GM18868 (cell line): Measurements from ENCODE around the gene PEPD.

Experiments used
- ATAC-seq: cut with Tn5 transposase; IDR thresholded peaks from one replicate; pipeline ENCODE4 v1.9.1; 2021; ENCODE audit warnings: mild to moderate bottlenecking, moderate library complexity; ENCODE audit not compliant: unreplicated experiment

PEPD gene

DNA sequence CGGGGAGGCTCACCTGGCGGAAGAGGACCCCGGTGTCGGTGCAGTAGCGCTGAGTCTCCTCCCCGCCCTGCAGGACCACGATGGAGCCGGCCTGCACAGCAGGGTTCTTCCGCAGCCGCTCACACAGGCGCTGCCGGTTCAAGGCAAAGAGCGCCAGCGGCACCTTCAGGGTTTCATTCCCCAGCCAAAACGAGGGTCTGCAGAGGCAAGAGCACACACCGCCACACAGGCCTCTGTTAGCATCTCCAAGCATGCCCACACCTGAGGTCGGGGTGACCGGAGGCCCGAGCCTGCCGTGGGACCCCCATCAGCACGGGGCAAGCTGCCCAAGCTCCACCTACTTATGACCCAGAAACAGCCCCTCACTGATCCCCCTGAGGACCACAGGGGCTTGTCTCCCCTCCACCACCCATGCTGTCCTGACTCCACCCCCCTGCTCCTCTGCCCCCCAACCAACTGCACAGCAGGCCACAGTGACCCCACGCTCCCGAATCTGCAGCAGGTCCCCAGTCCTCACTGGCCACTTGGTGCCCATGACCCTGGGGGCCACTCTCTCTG is 8.9 kb downstream of the PEPD start:
- ATAC-seq = no peak

DNA sequence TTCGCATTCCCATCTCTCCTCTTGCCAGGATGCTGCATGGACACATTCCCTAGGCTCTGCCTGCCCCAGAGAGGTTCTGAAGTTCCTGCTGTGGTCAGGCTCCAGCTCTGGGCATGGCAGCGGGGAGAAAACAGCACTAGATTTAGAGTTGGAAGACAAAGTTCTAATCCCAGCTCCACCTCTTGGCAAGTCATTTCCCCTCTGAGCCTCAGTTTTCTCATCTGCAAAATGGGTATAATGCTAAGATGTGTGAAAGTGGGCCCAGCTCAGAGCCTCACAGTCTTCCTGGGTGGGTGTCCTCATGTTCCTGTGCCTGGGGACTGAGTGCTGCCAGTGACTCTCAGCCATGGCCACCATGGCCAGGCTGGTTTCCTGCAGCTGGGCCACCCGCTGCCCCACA is 9.6 kb downstream of the PEPD start:
- no peak for ATAC-seq

DNA sequence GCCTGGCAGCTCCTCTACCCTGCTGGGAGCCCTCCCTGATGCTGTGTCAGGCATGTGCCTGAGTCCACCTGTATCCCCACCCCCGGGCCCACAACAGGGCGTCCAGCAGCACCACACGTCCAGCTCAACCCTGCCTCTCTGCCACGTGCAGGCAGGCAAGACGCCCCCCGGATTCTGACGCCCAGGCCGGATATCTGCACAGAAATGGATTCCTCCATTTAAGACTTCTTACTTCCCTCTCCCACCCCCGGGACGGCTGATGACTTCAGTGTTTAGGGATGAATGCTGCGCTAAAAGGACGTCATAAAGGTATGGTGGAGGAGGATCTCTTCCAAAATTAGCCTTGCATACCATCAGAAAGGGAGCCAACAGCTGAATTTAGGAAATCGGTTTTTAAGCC is 10.2 kb downstream of the PEPD start:
- no peak for ATAC-seq

DNA sequence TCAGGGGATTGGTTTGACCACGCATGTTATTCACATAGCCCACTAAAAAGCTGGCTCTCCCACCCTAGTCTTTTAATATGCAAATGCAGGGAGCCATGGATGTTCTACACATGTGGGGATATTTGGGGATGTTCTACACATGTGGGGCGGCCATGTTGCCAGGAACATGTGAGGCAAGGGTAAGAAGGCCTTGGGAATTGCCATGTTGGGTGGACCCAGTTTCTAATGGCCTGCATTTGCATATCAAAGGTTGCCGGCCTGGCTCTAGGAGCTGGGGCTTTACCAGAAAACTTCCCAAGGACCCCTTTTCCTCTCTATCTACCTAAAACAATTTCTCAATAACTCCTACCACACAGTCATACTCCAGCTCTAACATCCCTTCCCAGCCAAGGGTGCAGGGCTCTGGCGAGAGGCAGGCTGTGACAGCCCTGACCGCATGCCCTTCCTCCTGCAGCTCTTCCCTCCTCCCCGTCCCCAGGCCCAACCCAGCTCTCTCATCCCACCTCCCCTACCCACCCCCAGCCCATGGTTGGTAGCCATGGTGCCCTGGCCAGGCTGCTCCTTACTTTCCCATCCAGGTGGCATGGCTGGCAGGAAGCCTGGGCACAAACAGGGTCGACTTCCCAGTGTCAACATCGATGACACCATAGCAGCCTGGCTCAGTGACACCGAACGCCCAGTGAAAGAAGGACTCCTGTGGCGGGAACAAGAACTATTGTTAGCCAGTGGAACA is 11.0 kb downstream of the PEPD start:
- ATAC-seq = no peak

DNA sequence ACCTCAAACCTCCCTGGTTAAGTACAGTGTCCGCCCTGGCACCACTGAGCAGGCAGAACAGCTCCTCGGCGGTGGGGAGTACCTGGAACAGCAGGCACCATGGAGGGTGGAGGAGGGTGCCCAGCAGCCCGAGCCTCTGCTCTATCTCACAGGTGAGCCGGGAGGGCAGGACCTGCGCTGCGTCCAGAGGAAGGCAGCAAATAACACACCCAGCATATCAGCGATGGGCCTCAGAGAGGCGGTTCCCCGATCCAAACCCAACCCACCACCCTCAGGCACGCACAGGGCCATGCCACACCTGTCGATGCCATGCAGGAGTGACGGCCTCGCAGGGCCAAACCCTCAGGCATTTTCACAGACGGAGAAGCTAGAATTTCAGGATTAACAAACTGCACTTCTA is 11.8 kb downstream of the PEPD start:
- no peak for ATAC-seq

DNA sequence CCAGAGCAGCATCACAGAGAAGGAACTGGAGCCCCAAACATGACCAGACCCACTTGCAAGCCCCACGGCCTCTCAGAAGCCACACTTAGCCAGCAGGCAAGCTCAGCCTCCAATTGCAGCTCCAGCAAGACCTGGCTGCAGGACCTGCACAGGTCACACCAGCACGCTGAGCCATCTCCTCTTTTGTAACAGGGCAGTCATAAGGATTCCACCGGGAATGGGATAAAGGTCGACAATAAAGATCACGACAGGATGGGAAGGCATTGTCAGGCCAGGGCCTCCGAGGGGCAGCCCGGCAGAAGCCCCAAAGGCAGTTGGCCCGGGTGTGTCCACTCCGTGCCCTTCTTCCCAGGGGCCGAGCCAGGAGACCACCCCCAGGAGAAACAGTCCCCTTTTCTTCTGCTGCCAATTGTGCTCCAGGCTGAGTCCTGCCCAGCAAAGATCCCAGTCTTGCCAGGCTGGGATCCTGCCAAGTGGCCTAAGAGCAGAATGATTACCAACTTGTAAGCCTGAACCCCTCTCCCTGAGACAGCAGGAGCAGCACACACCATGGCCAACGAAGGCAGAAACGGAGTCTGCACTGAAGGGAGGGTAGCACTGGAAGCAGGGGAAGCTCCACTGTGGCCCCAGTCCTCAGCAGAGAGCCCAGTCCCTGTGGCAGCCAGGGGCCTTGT is 12.5 kb downstream of the PEPD start:
- no peak for ATAC-seq

DNA sequence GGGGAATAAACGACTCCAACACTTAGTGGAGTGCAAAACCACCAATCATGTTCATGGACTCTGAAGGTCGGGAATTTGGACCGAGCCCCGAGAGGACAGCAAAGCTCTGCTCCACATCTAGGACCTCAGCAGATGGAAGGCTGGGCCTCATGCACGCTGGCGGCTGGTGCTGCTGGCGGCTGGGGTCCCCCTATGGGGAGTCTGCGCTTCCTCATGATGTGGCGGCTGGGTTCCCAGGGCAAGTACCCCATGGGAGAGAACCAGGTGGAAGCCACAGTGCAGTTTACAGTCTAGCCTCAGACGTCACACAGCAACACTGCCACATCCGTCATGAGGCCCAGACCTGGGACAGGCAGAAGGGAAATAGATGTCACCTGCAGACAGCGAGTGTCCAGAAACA is 13.2 kb downstream of the PEPD start:
- ATAC-seq = no peak

DNA sequence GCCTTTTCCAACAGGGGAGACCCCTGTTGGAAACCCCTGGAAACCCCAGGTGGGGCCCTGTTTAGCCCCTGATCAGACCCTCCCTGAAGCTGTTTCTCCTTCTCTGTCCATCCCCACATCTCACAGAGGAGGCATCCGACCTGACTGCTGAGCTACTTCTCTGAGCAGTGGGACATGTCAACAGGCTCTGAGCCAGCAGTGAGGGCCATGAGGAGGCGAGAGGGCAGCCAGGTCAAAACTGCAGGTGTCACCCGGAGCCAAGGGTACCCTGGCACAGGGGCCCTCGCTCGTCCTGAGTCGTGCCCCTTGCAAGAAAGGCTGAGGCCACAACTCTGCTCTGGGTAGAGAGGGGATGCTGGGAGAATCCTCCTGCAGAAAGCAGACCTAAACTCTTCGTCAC is 13.6 kb downstream of the PEPD start:
- ATAC-seq = no peak

DNA sequence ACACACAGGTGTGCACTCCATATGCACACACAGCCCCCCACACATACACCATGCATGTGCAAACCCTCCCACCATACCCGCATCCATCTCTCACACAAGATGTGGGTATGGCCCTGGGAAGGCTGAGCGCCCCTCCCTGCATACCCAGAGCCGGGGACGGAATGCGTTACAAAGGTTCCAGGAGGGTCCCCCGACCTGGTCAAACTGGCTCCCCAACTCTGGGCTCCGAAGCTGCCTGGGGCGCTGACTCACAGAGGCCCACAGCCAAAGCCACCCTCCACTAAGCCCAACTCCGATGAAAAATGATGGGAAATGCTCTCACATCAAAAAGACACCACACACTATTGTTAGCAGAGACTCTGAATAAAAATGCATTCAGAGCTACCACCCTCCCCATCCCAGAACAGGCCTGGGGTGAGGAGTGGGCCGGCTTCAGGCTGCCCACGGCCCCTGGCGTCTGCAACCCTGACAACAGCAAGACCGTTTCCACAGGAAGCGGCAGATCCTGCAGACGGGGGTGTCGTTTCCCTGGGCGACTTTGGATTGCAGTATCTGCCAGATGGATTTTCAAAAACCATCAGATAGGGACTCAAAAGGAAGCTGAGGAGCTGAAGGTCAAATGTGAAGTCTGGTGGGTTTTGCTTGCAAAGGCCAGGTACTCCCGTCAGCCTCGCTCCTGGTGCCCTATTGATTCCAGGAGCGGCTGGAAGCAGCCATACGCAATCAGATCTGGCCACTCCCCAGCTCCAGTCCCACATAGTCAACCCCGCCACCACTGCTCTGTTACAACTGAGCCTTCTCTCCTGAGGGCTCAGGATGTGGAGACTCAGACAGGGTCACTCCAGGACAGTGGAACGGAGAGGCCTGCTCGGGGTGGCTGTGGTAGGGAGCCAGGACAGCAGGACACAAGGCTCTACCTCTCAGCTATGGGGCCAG is 14.3 kb downstream of the PEPD start:
- ATAC-seq = no peak

DNA sequence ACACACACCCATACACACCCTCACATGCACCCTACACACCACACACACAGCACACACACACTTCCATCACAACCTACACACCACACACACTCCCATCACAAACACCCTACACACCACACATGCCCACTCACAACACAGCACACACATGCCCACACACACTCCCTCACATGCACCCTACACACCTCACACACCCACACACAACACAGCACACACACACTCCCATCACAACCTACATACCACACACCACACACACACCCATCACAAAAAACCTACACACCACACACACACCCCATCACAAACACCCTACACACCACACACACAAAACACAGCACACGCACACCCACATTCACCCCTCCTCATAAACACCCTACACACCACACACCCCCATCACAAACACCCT is 15.1 kb downstream of the PEPD start:
- ATAC-seq = no peak

DNA sequence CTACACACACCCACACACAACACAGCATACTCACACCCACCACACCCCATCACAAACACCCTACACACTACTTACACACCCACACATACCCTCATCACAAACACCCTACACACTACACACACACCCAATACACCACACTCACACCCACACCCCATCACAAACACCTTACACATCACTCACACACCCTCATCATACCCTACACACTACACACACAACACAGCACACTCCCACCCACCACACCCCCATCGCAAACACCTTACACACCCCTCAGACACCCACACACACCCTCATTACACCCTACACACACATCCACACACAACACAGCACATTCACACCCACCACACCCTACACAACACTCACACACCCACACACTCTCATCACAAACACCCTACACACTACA is 15.8 kb downstream of the PEPD start:
- no peak for ATAC-seq

DNA sequence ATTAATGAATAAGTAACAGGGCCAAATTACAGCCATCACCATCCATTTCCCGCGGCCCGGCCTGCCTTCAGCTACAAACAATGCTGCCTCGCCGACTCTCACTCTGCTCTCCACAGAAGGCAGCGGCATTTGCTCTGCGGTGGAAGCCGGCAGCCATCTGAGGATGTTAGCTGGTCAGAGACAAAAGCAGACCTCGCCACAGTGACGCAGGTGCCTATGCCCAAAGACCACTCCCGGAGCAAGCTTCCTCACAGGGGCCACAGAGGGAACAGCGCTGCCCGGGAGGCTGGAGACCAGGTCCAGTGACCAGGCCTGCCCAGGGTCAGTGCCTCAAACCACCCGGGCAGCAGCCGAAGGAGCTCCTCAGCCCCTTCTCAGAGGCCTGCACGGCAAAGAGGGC is 16.4 kb downstream of the PEPD start:
- no peak for ATAC-seq

DNA sequence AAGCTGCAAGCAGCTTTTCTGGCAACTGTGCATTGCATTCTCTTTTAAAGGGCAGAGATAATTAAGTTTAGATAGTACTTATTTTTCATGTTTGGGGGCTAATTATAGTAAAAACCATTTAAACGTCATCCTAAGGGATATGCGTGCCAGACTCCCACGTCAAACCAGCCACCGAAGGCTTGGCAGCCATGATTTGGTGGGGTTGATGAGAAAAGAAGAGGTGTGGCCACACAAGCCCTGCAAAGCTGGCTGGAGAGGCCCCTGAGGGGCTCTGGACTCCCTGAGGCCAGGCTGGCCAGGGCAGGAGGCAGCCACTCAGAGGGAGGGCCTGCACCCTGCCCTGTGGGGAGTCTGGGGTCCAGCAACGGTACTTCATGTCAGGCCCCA is 17.5 kb downstream of the PEPD start:
- no peak for ATAC-seq

DNA sequence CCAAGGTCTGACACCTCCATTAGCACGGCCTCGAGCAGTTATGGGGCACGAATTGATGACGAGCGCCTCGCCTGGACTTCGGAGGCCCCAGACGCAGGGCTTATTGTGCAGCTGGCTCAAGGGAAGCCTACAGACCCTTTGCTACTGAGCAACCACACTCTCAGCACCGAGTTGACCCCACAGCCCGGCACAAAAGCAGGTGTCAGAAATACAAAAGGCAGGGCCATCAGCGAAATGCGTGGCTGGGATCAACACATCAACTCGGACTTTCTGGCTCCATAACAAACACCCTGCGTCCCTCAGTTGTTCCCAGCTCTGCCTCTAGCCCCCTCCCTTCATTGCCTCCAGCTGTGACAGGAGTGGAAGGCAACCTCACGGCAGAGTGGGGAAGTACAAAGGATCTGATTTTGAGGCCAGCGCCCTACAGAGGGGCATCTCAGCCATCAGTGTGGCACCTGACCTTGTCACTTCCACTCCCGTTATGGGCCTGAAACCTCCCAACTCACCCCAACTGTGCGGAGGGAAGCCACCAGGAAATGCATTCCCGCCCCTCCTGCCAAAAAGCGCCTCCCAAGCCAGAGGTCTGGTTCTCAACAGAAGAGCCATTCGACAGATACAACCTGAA is 18.0 kb downstream of the PEPD start:
- no peak for ATAC-seq

DNA sequence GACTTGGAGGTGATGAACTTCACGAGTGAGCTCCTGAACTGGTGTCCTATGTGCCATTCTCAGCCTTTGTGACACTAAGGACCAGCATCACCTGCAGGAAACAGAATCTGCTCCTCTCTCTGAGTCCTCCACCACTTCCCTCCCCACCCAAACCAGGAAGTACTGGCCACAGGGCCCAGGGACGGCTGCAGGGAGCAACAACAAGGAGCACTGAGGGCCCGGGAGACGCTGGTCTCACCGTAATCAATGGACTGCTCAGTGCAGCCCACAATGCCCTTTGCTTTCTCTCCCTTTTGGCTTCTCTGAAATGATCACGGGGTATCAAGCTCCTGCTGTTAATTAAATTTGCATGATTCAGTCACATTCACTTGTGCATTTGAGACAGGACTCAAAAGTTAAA is 18.6 kb downstream of the PEPD start:
- ATAC-seq = no peak

DNA sequence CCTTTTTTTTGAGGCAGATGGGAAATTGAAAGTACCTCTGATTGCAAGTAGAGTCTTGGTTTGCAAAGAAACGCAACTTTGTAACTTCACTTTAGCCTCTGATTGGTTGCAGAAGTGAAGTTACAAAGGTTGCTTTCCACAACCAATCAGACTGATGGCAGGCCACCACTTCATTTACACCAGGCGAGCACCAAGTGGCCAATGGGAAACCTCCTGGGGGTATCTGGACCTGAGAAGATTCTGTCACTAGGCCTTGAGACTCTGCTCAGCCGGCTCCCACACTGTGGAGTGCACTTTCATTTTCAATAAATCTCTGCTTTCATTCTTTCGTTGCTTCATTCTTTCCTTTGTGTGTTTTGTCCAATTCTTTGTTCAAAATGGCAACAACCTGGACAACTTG is 19.1 kb downstream of the PEPD start:
- no peak for ATAC-seq

DNA sequence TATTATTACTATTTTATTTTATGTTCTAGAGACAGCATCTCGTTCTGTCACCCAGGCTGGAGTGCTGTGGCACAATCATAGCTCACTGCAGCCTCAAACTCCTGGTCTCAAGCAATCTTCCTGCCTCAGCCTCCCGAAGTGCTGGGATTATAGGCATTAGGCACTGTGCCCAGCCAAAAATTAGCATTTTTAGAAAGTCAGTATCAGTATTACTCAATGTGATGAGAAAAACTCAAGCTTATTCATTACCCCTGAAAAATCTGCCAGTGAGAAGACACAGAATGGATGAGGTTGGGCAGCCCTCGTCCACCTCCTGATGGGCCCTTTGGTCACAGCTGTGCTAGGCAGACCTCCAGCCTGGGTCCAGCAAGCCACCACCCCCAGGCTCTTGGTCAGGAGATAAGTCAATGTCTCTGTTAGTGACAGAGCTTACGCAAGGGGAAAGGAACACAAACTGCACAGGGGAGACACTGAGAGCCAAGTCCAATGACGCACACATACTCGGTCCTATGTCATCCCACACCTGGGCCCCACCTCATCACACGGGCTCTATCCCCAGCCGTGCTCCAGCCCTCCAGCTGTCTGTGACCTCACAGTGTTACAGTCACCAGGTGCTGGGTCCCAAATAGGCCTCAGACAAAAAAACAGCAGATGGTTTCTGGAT is 19.8 kb downstream of the PEPD start:
- no peak for ATAC-seq

DNA sequence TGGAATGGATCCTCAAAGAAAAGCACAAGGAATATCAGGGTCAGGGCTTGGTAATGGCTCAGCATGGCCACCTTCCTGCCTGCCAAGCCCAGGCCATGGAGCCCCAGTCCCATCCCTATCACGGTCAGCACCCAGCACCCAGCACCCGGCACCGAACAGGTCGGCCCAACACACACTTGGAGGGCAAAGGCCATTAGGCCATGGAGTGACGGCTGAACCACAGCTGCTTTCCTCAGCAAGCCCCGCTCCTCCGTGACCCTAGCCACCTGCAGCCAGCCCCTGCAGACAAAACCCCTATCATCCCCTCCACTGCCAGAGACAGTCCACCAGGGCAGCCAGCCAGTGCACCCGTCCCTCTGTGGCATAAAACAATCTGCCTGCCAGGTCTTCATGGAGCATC is 20.6 kb downstream of the PEPD start:
- no peak for ATAC-seq

DNA sequence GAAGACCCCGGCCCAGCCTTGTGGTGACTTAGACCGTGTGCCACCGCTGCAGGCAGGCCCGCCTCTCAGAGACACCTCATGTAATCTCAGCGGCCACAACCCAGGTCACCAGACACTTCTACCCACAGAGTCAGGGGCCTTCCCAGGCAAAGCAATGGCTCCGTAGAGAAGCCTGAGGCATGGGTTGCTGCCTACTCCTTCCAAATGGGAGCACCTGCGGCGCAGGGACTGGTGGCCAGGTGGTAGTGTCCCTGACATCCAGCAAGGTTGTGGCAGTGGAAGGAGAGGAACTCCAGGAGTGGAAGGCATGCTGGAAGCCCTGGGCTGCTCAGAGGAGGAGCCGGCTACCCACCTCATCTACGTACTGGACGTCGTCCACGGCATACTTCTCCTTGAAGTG is 21.0 kb downstream of the PEPD start:
- ATAC-seq = no peak

DNA sequence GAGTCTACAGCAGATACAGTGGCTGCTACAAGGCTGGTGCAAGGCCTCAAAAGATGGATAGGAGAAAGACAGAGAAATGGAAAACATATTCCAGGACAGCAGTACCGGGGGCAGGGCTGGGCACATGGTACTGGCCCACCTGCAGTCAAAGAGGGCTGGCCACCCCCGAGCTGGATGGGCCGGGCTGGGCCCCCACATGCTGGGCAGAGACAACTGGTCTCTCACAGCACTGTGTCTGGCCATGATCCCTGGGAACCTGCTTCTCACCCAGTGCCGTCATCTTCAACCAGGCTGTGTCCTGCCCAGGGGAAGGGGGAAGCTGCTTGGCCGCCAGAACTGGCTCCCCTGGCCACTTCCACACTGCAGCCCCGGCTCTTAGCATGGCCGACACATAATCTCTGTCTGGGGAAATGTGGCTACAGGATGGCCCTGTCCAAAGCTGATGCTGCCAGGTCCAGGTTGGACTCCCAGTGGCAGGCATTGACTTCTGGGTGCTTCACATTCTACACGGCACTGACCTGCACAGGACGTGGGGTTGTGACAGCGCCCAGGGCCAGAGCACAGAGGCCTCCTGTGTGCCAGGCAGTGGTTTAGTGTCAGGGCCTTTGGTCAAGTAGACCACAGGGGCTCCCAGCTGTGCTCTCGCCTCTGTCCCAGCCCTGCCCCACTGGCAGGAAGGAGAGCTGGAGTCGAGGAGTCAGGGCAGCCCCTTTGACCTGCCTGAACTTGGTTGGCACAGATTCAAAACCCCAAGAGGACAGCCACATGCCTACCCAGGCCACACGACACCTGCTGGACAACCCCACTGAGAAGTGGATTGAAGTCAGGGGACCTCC is 21.7 kb downstream of the PEPD start:
- ATAC-seq = no peak
